ENCODE measurements around the gene FAM83G. TPM values are rescaled to one million over a fixed set of nuclear protein-coding genes. Genes with fewer than 3 reads are reported as not detected.

The FAM83G gene
- total RNA-seq, 1 experiment from 2014 or later: 38.7 TPM

DNA sequence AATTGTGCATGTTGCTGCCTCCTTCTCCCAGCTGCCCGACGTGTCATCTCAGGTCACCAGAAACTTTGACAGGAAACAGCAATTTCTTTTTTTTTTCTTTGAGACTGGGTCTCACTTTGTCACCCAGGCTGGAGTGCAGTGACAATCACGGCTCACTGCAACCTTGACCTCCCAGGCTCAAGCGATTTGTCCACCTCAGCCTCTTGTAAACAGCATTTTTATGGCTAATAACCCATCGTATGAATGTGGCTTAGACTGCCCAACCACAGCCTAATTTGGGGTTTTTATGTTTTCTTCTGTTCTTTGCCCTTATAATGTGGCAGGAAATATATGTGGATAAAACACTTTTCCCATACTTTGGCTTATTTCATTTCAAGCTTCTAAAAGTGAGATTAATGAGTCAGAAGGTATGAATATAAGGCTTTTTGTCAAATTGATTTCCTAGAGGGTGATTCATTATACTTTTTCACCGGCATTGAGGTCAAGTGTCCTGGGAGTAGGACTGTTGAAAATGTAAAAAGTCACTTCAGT, 83.6 kb downstream of the FAM83G start:
- H2BK12ac ChIP-seq (ENCODE audit: insufficient read length, low read depth, low read length): no peak overlapping the region
- no peak for TF ChIP-seq CTCF (conservative IDR thresholded peaks at IDR 0.05)
- DNase-seq: no peak
- no peak overlapping the region for H2AFZ ChIP-seq (ENCODE audit: low read length)
- H3K23me2 ChIP-seq (ENCODE audit: insufficient read length, low read depth, low read length, poor library complexity, severe bottlenecking): no peaks in the 10 kb centered on the region
- no peak overlapping the region for H3K14ac ChIP-seq (ENCODE audit: insufficient read depth, low read length)
- H3K9me3 ChIP-seq (ENCODE audit: control insufficient read depth, low read depth, low read length): no peaks in the 10 kb centered on the region
- Mint-ChIP-seq H3K4me3 (no peak overlapping the region), H3K27ac (no peak overlapping the region), H3K27me3 (ENCODE audit: low read depth) (no peaks in the 10 kb centered on the region; the same call in 1 of the 2 replicates), H3K4me1 (peaks cover 4 to 9% of the 10 kb centered on the region in 2 experiments), H3K9me3 (no peaks in the 10 kb centered on the region), H3K36me3 (ENCODE audit: insufficient read depth in 1 of 3, low read depth in 3 of 3) (peaks cover 18 to 40% (median 38%) of the 10 kb centered on the region in 3 experiments; a peak in 6 of 7 replicates)
- H3K56ac ChIP-seq (ENCODE audit: insufficient read length, low read depth, low read length): no peak overlapping the region
- no peak overlapping the region for H2BK15ac ChIP-seq (ENCODE audit: low read depth, low read length)
- no peak overlapping the region for H3K4me2 ChIP-seq (ENCODE audit: insufficient read depth, insufficient read length, low read length)
- no peaks in the 10 kb centered on the region; the same call in 1 of the 2 replicates for H3K4me1 ChIP-seq (ENCODE audit: insufficient read depth, low read length)
- H3T11ph ChIP-seq (ENCODE audit: low read length): no peak overlapping the region
- no peak overlapping the region for H2BK120ac ChIP-seq (ENCODE audit: low read depth, low read length, poor library complexity, severe bottlenecking)
- H2BK20ac ChIP-seq (ENCODE audit: low read depth, low read length, poor library complexity, severe bottlenecking): no peak overlapping the region
- no peak overlapping the region for H2AK5ac ChIP-seq (ENCODE audit: insufficient read length, low read length)
- no peak overlapping the region for H3K9ac ChIP-seq (ENCODE audit: extremely low read depth, insufficient read length, low read length)
- H2BK5ac ChIP-seq (ENCODE audit: insufficient read length, low read length): no peak overlapping the region
- no peaks in the 10 kb centered on the region for H3K27me3 ChIP-seq (ENCODE audit: insufficient read depth, low read length)
- WGBS (ENCODE audit: extremely low coverage, insufficient read length, low lambda C conversion rate): no CpG with 5 or more reads among the region's 6 CpGs
- H3K79me2 ChIP-seq (ENCODE audit: insufficient read depth, low read length): no peaks in the 10 kb centered on the region
- H3K4ac ChIP-seq (ENCODE audit: low read depth, low read length): no peak overlapping the region
- H4K20me1 ChIP-seq (ENCODE audit: control insufficient read depth, insufficient read depth, insufficient read length): no peaks in the 10 kb centered on the region
- H3K79me1 ChIP-seq (ENCODE audit: insufficient read depth, low read depth, low read length, poor library complexity, severe bottlenecking): no peaks in the 10 kb centered on the region
- no peak overlapping the region for H3K27ac ChIP-seq (ENCODE audit: insufficient read length, low read depth, low read length)
- H4K91ac ChIP-seq (ENCODE audit: insufficient read length, low read depth, low read length): no peak overlapping the region
- no peak overlapping the region for H4K5ac ChIP-seq (ENCODE audit: insufficient read length, low read depth, low read length)
- no peak overlapping the region for H3K18ac ChIP-seq (ENCODE audit: insufficient read length, low read depth, low read length)
- H4K8ac ChIP-seq (replicated peaks; ENCODE audit: insufficient read length, low read depth, low read length): no peak overlapping the region
- no peak overlapping the region for H3K23ac ChIP-seq (ENCODE audit: insufficient read length, low read depth, low read length)
